GM19463 (cell line): ENCODE results near the gene CWC22.
"Not testable (repeated sequence)": the region's sequence is repeated elsewhere in the genome, so short reads cannot be mapped to it uniquely, and the experiment has no call there.

Experiments used
- ATAC-seq: cut with Tn5 transposase; IDR thresholded peaks from one replicate; pipeline ENCODE4 v1.9.1; 2021; ENCODE audit warnings: mild to moderate bottlenecking, moderate library complexity; ENCODE audit not compliant: unreplicated experiment

Gene CWC22

DNA sequence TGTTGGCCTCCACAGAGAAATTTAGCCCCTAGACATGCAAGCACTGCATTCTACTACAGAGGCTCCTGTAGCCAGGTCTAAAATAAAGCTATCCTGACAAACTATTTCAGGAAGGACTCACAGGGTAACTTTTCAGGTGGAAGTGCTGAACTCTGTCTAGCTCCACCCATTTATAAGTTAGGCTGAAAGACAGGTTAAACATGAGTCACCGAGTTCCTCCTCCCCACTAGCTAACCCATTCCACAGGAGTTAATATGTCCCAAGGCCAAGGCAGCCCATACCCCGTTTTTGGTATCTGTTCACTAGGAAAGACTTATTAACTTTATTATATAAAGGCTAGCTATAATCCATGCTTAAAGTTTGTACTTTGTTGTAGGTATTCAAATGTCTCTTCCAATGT, 3.5 kb downstream of the CWC22 start:
- ATAC-seq = no peak

- ATAC-seq = no peak
These were observed 4.0 kb downstream of the CWC22 start for GRCh38 chr2:180003073-180003472.

DNA sequence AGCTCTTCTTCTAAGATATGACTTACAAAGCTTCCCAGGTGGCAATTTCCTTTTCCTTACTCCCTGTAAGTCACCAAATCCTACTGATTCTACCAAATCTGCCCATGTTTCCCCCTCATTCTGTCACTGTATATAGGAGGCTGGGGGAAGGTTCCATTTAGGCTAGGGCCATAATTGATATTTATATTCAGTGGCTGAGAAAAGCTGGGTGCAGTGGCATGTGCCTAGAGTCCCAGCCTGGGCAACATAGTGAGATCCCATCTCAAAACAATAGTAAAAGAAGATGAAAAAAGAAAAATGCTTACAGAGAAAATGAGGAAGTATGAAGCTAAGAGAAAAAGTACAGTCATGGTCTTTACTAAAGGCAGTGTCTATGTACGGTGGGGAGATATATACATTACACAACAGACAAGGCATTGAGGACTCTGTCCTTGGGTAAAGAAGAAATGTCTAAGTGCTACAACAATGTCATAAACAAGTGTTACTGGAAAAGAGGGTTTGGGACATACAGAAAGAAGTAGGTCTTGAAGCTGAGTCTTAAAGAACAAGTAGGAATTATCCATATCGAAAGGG, 4.8 kb downstream of the CWC22 start:
- ATAC-seq = no peak

DNA sequence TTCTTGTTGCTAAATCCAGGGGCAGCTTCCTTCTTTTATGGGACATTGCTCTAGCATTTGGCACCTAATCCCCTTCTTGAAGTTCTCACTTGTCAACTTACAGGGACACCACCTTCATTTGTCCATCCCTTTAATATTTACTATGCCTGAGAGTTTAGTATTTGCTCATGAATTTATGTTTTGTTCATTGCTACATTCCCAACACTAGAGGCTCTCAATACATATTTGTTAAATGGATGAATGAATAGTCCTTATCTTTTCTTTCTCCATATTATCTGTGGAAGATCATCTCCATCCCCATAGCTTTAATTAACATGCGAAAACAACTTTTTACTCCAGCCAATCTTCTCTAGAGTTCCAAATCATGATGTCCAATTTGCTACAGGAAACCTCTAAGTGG, 5.4 kb downstream of the CWC22 start:
- no peak for ATAC-seq

DNA sequence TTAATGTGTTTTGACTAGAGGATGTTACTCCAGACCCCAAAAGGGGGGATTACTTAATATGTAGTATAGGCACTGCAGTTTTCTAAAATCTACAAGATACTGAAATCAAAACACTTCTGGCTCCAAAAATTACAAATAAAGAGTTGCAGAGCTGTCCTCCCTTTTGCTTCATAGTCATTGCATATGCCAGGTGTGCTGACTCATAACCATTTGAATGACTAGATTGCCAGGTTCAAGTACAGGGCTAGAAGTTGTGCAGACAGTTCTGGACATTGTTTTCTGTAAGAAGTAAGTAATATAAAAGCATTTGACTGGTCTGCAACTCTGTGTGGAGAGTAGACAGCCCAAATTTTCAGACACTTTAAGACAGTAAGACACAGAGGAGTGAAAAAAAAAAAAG, 6.7 kb downstream of the CWC22 start:
- ATAC-seq = peak; percentile 36

- no peak for ATAC-seq
These were observed 8.1 kb downstream of the CWC22 start for GRCh38 chr2:179999000-179999399.

- peak; percentile 62 for ATAC-seq
These were observed 11.2 kb downstream of the CWC22 start for GRCh38 chr2:179995741-179996515.

DNA sequence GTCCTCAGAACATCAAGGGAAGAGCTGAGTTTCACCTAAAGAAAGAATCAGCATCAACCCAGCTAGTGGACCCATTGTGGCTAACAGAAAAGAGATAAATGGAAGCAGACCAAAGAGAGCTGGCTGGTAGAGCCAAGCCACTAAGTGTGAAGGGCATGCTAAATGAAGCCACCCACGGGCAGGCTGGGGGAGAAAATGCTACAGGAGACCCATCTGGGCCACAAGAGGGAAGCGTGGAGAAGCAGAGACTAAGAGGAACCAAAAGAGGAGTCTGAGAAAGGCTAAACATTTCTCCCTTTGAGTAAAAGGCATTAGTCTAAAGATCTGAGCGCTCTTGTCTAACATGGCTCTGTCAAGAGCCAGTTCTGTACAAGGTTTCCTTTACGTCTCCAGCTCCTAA, 15.8 kb downstream of the CWC22 start:
- ATAC-seq = peak; percentile 57

DNA sequence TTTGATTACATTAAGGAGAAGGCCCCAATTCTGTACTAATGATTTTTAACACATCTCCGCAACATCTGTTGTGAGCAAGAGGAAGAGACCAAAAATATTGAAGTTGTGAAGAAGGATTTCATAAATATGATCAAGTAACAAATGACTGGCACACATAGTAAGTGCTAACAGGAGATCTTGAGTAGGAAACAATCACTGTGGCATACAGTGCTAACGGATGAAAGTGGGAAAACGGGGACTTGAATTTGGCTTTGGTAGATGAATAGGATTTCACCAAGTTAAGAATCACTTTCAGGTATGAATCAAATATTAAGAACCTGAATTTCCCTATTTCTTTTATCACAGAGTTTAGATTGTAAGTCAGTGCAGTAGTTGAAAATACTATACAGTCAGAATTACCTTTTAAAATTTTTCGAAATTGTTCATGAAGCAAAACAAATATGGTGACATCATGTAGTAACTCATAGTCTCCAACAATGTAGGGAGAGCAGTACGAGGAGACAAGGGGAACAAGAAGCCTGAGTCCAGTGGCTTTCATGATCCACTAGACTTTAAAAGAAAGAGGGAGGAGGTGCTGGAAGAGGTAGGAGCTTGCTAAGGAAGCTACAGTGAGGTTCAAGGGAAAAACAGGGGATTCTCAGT, 16.3 kb downstream of the CWC22 start:
- no peak for ATAC-seq

GRCh38 chr2:179987916-179988315, 19.2 kb downstream of the CWC22 start:
- no peak for ATAC-seq

- peak; percentile 91 for ATAC-seq
These were observed 21.8 kb downstream of the CWC22 start for GRCh38 chr2:179985163-179985820.

- no peak for ATAC-seq
These were observed 23.7 kb downstream of the CWC22 start for GRCh38 chr2:179983250-179983932.

DNA sequence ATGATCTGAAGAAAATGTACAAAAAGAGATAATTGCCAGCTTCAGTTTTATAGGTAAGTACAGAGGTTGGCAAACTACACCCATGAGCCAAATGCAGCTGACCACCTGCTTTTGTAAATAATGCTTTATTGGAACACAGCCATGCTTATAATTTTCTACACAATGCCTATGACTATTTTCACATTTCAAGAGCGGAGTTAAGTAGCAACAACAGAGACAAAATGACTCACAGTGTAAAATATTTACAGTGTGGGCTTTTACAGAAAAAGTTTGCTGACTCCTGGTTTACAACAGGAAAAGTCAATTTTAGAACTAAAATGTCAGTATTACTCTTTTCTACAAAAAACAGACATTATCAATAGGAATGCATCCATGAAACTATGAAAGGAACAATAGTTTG, 26.0 kb downstream of the CWC22 start:
- no peak for ATAC-seq

DNA sequence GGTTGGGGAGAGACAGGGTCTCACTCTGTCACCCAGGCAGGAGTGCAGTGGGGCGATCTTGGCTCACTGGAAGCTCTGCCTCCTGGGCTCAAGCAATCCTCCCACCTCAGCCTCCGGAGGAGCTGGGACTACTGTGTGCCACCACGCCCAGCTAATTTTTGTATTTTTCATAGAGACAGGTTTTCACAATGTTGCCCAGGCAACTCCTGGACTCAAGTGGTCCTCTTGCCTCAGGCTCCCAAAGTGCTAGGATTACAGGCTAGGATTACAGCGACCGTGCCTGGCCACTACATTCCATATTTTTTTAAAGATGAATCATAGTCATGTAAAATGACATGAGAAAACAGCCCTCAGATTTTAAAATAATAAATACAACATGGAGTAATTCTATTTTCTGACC, 32.3 kb downstream of the CWC22 start:
- ATAC-seq = no peak

DNA sequence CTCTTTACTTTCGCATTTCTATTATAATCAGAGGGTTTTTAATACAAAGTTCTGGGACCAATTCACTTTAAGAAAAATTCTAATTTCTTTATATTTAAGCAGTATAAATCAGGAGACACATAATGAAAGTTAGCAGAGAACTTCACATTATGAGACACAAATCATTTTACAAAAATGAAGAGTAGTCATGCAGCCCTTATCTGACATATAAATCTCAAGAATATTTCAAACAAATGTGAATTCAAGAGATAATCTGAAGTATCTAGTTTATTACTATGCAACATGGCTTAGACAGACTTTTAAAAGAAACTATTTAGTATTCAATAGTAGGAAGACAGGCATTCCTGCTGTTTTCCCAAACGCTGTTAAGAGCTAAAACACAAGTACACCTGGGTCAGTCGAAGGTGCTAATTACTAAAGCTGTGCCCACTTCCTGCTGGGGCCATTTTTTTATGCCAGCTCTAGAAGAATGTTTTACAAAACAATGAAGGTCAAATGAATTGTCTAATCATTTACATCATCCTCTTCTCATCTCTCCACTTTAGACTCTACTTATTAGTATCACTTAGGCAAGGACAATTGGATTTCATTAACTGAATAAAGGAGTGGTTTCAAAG, 40.2 kb downstream of the CWC22 start:
- ATAC-seq = no peak

GRCh38 chr2:179965291-179966258, 41.5 kb downstream of the CWC22 start:
- no peak for ATAC-seq

DNA sequence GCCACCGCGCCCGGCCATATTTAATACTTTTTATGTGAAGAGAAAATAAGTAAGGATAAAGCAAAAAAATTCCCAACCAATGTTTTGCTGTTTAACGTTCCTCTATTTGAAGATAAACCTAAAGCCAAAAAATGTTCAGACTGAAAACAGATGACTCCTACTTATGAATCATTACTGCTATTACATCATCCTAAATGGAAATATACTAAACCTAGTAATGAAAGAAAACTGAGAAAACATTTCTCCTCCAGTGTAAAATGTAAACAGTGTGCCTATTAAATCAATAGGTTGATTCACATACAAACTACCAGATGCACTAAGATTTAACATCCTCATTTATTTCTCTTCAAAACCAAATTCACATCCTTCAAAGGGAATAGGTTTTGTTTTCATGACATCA, 43.5 kb downstream of the CWC22 start:
- no peak for ATAC-seq

GRCh38 chr2:179958251-179958650, 48.8 kb downstream of the CWC22 start:
- not testable (repeated sequence) for ATAC-seq

- ATAC-seq = no peak
These were observed 53.1 kb downstream of the CWC22 start for GRCh38 chr2:179954026-179954425.

GRCh38 chr2:179953359-179953758, 53.7 kb downstream of the CWC22 start:
- ATAC-seq = no peak
